Midbrain (tissue), 1 donor: Measurements from ENCODE around the gene KCNJ6.

Experiments used
- DNase-seq: peaks from one replicate; lab custom pipeline; 2025; lab: John Stamatoyannopoulos, UW

KCNJ6 gene

GRCh38 chr21:37863842-37864241 is 52.4 kb downstream of the KCNJ6 start:
- DNase-seq, result no peak

- DNase-seq, result peak; percentile 26
These were observed 53.7 kb downstream of the KCNJ6 start for GRCh38 chr21:37862536-37862935.

GRCh38 chr21:37861561-37861960 is 54.7 kb downstream of the KCNJ6 start:
- DNase-seq, result no peak

- DNase-seq, result no peak
These were observed 55.8 kb downstream of the KCNJ6 start for GRCh38 chr21:37860416-37860815.

GRCh38 chr21:37855647-37856625 is 60.3 kb downstream of the KCNJ6 start:
- DNase-seq, result no peak

GRCh38 chr21:37855271-37855646 is 61.0 kb downstream of the KCNJ6 start:
- no peak for DNase-seq

- no peak for DNase-seq
These were observed 66.7 kb downstream of the KCNJ6 start for GRCh38 chr21:37849506-37850102.

- no peak for DNase-seq
These were observed 67.4 kb downstream of the KCNJ6 start for GRCh38 chr21:37848721-37849490.

- DNase-seq, result no peak
These were observed 70.7 kb downstream of the KCNJ6 start for GRCh38 chr21:37845535-37845934.

- DNase-seq, result no peak
These were observed 73.1 kb downstream of the KCNJ6 start for GRCh38 chr21:37843191-37843590.

- DNase-seq, result no peak
These were observed 73.9 kb downstream of the KCNJ6 start for GRCh38 chr21:37842163-37842919.

- no peak for DNase-seq
These were observed 78.9 kb downstream of the KCNJ6 start for GRCh38 chr21:37837381-37837780.

GRCh38 chr21:37835481-37835880 is 80.8 kb downstream of the KCNJ6 start:
- no peak for DNase-seq

GRCh38 chr21:37833301-37833700 is 83.0 kb downstream of the KCNJ6 start:
- no peak for DNase-seq

GRCh38 chr21:37829447-37829846 is 86.8 kb downstream of the KCNJ6 start:
- no peak for DNase-seq

- DNase-seq, result no peak
These were observed 87.3 kb downstream of the KCNJ6 start for GRCh38 chr21:37828991-37829390.

- no peak for DNase-seq
These were observed 87.7 kb downstream of the KCNJ6 start for GRCh38 chr21:37828556-37828955.

GRCh38 chr21:37827913-37828312 is 88.3 kb downstream of the KCNJ6 start:
- DNase-seq, result no peak

- DNase-seq, result no peak
These were observed 94.3 kb downstream of the KCNJ6 start for GRCh38 chr21:37821786-37822450.

- DNase-seq, result no peak
These were observed 95.2 kb downstream of the KCNJ6 start for GRCh38 chr21:37821092-37821491.

GRCh38 chr21:37819372-37819771 is 96.9 kb downstream of the KCNJ6 start:
- DNase-seq, result no peak
